SKM-1 treated with dmso at 0.1 percent for 144 hours (cell line): Measurements from ENCODE around the gene B3GNT3.
"Not testable (repeated sequence)": the region's sequence is repeated elsewhere in the genome, so short reads cannot be mapped to it uniquely, and the experiment has no call there.

Experiments
- DNase-seq: peaks from one replicate; lab custom pipeline; 2025; ENCODE audit not compliant: unreplicated experiment; lab: John Stamatoyannopoulos, UW

The B3GNT3 gene

DNA sequence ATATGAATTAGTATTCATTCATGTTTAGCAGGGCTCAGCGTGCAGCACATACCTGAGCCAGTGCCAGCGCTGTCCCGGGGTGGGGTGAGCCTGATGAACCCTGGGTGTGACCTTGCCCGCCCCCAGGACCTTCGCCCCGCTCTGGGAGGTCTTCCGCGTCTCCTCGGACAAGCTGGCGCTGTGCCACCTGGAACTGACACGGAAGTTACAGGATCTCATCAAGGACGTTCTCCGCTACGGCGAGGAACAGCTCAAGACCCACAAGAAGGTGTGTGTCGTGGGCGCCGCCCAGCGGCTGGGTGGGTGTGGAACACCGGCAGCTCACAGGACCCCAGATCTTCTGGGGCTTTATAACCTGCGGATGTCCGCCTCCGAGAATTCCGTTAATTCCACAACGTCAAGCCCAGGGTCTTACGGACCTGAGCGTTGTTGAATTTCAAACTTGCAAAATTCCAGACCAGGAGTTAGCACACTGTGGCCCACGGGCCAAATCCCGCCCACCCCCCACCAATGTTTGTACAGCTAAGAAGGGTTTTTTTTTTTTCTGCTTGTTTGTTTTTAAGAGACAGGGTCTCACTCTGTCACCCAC is 28.3 kb upstream of the B3GNT3 start:
- no peak for DNase-seq

DNA sequence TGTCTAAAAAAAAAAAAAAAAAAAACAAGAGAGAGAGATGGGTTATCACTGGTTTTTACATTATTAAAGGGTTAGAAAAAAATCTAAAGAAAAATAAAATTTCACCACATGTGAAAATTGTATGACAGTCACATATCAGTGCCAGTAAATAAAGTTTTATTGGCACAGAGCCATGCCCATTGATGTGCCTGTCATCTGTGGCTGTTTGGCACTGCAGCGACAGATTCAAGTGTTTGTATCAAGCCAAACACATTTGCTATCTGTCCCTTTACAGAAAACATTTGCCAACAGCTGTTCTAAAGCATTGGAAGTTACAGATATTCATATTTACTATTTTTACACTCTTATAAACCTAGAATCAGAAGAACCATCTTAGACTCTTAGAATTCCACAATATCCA is 27.4 kb upstream of the B3GNT3 start:
- DNase-seq: no peak

DNA sequence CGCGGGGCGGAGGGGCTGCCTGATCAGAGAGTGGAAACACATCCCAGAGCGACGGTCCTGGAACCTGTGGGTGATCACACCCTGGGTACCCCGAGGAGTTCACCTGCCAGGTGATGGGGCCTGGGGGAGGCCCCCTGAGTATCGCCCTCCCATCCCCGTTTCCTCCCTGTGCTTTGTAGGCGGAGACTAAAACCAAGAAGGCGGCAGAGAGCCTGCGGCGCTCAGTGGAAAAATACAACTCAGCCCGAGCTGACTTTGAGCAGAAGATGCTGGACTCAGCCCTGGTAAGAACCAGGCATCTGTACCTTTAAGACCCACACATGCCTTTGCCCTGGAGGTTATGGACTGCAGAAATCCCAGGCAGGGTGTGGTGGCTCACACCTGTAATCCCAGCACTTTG is 24.3 kb upstream of the B3GNT3 start:
- no peak for DNase-seq

DNA sequence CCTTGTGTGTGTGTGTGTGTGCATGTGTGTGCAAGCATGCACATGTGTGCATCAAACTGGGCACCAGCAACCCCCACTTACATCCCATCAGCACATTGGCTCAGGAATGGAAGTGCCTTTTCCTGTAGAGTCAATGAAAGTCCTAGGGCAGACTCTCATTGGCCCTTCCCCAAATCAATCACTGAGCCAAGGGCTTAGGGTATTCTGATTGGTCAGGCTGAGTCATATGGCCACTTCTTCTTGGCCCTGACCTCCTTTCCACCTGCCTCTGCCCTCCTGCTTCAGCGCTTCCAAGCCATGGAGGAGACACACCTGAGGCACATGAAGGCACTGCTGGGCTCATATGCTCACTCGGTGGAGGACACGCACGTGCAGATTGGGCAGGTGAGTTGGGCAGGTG is 22.8 kb upstream of the B3GNT3 start:
- no peak for DNase-seq

DNA sequence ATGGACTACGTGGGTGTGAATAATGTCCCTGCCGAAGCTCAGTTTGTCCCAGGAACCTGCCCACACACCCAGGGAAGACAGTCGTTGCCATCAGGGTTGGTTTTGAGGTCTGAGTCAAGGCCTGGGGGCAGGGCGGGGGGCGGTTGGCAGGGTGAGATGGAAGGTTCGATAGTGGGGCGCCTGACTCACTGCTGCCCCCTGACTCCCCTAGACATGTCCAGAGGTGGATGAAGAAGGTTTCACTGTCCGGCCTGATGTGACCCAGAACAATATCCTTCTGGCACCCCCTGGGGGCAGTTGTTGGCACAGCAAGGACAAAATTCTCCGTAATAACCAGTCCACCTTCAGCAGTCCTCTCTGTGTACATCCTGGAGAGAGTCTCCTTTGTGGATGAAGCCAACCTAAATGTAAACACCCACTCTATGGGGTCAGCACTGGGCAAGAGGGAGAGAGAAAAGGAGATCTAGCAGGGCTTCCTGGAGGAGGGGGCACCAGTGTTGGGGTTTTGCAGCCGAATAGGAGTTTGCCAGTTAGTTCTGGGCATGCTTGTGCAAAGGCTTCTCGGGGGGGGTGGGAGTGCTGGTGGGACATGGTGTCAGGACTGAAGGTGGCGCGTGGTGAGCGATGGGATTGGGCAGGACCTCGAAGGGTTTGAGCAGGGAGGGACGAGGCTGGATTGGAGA is 19.6 kb upstream of the B3GNT3 start:
- DNase-seq: peak; percentile 30

DNA sequence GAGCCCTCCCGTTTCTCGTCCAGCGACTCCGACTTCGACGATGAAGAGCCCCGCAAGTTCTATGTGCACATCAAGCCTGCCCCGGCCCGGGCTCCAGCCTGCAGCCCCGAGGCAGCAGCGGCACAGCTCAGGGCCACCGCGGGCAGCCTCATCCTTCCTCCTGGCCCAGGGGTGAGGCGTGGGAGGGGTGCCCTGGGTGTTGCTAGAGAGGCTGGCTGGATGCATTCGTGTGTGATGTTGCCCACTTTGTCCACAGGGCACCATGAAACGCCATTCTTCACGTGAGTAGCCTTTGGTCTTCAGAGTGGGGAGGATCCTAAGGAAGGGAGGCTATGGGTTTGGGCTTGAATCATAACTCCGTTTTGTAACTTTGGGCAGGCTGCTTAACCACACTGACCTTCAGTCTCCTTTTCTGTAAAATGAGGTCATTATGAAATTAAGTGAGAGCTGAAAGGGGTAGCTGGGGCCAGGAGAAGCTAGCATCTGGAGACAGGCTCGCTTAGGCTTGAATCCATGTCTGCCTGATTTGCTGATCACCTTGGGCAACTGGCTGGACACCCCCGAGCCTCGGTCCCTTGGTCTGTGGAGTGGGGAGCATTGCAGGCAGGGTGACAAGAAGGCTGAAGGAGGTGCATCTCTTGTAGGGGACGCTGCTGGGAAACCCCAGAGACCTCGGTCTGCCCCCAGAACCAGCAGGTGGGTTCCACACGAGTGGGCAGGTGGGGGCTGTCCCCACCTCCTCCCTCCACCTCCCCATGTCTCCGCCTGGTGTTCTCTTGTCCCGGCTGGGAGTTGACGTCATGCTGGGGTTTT is 18.7 kb upstream of the B3GNT3 start:
- DNase-seq: no peak

DNA sequence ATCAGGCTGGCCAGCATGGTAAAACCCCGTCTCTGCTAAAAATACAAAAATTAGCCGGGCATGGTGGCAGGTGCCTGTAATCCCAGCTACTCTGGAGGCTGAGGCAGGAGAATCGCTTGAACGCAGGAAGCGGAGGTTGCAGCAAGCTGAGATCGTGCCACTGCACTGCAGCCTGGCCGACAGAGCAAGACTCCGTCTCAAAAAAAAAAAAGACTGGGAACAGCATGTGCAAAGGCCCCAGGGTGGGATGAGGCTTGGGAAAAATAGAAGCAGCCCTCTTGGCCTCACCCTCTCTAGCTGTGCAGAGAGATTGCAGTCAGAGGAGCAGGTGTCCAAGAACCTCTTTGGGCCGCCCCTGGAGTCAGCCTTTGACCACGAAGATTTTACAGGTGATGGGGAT is 17.1 kb upstream of the B3GNT3 start:
- not testable (repeated sequence) for DNase-seq

DNA sequence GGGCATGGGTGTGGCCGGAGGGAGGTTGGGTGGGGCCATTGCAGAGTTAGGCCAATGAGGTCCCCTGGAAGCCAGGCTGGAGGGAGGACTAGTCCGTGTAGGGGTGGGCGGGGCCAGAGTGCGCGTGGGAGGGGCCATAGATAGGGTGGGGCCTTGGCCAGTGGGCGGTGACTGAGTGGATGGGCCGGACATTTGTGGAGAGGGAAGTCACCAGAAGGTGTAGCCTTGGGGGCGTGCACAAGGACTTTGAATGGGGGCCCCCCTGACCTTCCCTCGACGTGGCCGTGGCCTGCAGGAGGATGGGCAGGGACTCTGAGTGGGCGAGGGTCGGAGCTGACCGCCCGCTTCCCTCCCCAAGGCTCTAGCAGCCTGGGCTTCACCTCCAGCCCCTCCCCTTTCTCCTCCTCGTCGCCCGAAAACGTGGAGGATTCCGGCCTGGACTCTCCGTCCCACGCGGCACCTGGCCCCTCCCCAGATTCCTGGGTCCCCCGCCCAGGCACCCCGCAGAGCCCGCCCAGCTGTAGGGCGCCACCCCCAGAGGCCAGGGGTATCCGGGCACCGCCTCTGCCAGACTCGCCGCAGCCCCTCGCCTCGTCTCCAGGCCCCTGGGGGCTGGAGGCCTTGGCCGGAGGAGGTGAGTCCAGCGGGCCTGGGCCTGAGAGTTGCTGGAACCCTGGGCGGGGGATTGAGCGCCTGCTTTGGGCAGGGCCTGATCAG is 16.5 kb upstream of the B3GNT3 start:
- no peak for DNase-seq

DNA sequence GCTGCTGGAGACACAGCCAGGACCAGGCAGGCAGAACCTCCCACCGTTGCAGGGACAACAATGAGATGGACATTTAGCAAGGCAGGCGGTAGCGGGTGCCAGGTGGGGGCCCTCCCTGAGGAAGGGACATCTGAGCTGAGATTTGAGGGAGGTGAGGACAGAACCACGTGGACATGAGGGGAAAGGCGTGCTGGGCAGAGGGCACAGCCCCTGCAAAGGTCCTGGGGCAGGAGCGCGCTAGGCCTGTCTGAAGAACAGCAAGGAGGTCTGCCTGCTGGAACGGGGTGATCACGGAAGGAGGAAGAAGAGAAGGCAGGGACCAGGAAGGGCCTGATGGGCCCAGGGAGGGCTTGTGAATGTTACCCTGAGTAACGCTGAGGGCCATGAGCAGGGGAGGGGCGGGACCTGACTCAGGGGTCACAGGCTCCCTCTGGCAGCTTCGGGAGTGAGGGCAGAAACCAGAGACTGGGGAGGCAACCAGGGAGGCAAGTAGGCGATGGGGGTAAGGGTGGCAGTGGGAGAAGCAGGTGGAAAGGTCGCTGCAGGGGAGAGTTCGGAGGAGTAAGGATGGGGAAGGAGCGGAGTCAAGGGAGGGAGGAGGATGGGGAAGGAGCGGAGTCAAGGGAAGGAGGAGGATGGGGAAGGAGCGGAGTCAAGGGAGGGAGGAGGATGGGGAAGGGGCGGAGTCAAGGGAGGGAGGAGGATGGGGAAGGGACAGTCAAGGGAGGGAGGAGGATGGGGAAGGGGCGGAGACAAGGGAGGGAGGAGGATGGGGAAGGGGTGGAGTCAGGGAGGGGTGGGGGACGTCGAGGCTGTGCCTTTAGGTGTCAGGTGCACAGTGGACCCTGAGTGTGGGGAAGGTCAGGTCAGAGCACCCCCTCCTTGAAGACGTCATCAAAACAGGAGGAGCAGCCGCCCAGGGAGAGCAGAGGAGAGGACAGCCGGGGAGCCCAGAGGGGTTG is 15.7 kb upstream of the B3GNT3 start:
- DNase-seq: no peak

DNA sequence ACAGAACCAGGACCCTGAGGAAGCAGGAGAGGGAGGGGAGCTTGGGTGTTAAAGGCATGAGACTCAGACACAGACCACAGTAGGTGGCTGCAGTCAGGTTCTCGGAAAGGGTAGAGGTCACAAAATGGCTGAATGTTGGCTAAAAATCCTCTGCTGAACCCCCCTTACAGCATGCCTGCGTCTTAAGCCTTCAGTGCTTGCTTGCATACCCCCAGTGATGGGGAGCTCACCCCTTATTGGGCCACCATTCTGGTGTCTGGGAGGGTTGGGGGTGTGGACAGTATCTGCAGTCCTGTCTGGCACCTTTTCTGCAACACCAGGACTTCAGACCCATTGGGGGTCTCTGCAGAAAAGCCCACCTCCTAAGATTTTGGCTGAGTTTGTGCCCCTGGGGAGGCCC is 14.2 kb upstream of the B3GNT3 start:
- no peak for DNase-seq

DNA sequence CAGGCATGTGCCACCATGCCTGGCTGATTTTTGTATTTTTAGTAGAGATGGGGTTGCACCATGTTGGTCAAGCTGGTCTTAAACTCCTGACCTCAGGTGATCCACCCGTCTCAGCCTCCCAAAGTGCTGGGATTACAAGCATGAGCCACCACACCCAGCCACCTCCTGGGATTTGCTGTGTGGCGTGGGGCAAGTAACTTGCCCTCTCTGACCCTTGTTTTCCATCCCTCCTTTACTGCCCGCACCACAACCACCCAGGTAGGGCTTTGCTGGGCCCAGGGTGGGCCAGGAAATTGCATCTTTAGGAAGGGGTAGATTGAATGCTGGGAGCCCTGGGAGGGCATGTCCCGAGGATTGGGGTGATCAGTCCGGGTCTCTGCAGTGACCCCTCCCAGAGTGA is 11.2 kb upstream of the B3GNT3 start:
- not testable (repeated sequence) for DNase-seq

DNA sequence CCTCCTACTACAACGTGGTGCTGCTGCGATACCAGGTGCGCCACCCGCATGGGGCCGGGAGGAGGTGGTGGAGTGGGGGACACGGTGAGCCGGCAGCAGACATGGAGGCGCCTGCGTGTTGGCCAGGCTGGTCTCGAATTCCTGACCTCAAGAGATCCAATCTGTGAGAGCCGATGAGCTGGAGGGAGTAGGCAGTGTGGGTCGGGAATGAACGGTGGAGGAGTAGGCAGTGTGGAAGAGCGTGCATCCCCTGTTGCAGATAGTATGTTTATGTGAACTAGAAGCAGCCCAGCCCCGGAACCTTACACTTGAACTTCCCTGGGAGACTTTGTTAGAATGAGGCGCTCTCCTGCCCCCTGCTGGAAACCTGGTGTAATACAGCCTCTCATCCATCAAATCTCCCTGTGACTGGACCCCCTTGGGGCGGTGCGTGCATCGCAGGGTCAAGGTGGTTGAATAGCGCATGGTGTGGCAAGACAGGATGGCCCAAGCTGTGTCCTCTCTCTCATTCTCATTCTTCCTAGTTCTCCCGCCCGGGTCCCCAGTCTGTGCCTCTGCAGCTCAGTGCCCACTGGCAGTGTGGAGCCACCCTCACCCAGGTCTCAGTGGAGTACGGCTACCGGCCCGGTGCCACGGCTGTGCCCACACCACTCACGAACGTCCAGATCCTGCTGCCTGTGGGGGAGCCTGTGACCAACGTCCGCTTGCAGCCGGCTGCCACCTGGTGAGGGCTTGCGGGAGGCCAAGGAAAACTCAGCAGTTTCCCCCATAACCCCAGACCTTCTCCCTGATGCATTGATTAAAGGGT is 10.5 kb upstream of the B3GNT3 start:
- DNase-seq: peak; percentile 52

DNA sequence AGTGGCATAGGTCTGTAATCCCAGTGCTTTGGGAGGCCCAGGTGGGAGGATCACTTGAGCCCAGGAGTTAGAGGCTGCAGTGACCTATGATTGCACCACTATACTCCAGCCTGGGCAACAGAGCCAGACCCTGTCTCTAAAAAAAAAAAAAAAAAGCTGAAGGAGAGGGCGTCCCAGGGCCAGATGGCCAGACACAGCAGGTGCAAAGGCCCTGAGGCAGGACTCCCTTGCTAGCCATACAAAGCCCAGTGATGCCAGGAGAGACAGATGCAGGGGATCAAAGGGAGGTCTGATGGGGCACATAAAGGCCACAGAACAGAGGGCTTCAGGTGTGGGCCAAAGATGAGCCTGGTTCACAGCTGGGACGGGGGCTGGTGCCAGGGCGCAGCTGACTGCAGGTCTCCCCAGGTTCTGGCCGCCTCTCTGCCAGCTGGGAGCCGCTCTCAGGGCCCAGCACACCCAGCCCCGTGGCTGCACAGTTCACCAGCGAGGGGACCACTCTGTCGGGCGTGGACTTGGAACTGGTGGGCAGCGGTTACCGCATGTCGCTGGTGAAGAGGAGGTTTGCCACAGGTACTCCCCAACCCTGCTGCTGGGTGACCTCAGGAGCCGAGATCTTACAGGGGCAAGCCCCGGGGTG is 7.5 kb upstream of the B3GNT3 start:
- no peak for DNase-seq

DNA sequence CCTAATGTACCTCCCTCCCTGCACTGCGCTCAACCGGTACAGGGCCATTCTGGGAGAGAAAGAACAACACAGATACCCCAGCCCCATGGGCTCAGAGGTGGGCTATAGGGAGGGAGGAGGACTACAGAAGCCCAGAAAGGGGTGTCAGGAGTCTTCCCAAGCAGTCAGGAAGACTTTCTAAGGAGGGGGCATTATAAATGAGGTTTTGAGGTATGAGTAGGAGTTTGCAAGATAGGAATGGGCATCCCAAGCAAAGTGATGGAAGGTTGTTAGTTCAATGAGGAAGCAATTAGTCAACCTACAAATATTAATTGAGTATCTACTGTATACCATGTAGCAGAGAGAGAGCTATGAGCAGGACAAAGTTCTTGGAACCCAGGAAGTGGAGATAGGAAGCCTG is 6.3 kb upstream of the B3GNT3 start:
- no peak for DNase-seq

DNA sequence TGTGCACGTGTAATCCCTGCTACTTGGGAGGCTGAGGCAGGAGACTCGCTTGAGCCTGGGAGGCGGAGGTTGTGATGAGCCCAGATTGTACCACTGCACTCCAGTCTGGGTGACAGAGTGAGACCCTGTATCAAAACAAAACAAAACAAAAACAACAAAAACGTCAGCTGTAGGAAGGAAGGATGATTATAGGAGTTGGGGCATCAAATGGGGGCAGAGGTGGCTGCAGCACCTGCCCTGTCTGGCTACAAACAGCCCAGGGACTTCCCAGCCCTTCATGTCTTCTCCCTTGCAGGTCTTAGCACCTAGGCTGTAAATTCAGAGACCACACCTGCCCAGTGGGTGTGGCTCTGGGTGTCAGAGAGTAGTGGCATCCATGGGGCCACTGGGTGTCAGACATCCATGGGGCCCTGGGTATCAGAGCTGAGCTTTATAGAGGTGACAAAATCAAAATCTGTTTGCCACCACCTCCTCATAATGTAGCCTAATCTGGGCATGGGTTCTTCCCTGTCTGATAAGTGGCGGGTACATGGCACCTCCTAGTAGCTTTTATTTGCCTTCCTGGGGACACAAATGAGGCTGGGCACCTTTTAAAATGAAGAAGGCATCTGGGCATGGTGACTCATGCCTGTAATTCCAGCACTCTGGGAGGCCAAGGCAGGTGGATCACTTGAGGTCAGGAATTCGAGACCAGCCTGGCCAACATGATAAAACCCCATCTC is 4.7 kb upstream of the B3GNT3 start:
- DNase-seq: no peak

DNA sequence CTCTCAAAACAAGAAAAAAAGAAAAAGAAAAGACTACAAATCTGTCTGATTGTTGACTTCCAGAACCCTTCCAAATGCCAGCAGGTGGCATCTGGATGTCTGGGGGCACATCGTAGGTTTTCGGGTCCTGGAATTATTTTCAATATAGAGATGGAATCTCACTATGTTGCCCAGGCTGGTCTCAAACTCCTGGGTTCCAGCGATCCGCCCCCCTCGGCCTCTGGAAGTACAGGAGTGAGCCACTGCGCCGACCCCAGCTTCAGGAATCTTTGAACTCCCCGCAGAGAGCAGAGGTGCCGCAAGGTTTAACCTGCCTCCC is 567 bp upstream of the B3GNT3 start:
- DNase-seq: no peak

DNA sequence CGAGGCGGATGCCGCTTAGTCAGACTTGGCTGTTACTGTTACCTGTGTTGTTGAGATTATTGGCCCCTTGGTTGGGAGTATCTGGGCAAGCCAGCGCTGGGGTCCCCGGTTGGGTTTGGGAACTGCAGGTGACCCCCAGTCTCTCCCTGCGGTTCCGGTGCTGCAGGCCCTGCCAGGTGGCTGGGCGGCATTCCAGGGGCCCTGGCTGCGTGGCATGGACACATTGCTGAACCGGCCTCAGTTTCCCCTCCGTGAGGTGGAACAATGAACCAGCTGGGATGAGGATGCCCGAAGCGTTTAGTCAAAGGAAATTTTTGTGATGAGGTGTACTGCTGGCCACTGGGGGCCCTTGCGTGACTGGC is 538 bp downstream of the B3GNT3 start:
- no peak for DNase-seq

DNA sequence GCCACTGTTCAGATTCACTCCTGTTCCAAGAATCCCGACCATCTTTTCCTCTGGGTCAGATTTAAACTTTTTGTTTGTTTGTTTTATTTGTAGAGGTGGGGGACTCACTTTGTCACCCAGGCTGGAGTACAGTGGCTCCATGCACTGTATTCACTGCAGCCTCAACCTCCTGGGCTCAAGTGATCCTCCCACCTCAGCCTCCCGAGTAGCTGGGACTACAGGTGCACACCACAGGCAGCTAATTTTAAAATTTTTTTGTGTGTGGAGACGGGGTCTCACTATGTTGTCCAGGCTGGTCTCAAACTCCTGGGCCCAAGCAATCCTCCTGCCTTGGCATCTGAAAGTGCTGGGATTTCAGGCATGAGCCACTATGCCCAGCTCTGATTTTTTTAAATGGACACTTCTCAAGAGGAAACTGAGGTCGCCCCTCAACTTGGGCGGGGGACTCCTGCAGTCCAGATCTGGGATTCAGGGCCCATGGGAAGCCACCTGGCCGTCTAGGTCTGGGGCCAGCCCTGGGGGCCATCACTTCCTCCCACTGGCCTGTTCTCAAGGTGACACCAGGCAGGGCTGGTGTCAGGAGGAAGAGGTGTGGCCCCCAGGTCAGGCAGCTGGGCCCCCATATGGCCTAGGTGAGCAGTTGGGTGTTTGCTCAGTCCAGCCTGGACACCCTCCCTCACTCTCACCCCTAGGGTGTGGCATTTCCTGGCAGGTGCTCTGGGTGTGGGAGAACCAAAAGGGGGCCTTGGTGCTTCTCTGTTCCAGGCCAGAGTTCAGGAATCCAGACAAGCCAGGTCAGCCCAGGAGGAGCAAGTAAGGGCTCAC is 1.3 kb downstream of the B3GNT3 start:
- DNase-seq: no peak
